HK-2 (cell line): Measurements from ENCODE around the gene CCNF.
A peak's percentile ranks its signal among the peaks of the same experiment; 100 is the strongest.
"Not testable (repeated sequence)": the region's sequence is repeated elsewhere in the genome, so short reads cannot be mapped to it uniquely, and the experiment has no call there.

Experiments
- DNase-seq: peaks from one replicate; pipeline ENCODE4 v3.0.0-alpha.2; 2018; ENCODE audit not compliant: unreplicated experiment

Gene CCNF

GRCh38 chr16:2429034-2429770 is at the start of gene CCNF:
TSS of gene CCNF (plus strand) at chr16:2429447. CDS start at chr16:2429482, 35 bp downstream.
- peak; percentile 95 for DNase-seq

- DNase-seq = no peak
Observed at GRCh38 chr16:2383501-2383900, 45.7 kb upstream of the CCNF start.

GRCh38 chr16:2384426-2384825 is 44.8 kb upstream of the CCNF start:
- no peak for DNase-seq

GRCh38 chr16:2385190-2385836 is 43.9 kb upstream of the CCNF start:
- peak; percentile 36 for DNase-seq

- not testable (repeated sequence) for DNase-seq
Observed at GRCh38 chr16:2385982-2386381, 43.3 kb upstream of the CCNF start.

GRCh38 chr16:2386990-2387389 is 42.3 kb upstream of the CCNF start:
- no peak for DNase-seq

- no peak for DNase-seq
Observed at GRCh38 chr16:2388139-2388874, 40.9 kb upstream of the CCNF start.

- no peak for DNase-seq
Observed at GRCh38 chr16:2388875-2389433, 40.3 kb upstream of the CCNF start.

- no peak for DNase-seq
Observed at GRCh38 chr16:2392025-2392424, 37.2 kb upstream of the CCNF start.

- DNase-seq = no peak
Observed at GRCh38 chr16:2398520-2398919, 30.7 kb upstream of the CCNF start.

- DNase-seq = no peak
Observed at GRCh38 chr16:2404099-2404498, 25.1 kb upstream of the CCNF start.

GRCh38 chr16:2415085-2415484 is 14.2 kb upstream of the CCNF start:
- DNase-seq = no peak

GRCh38 chr16:2420035-2420434 is 9.2 kb upstream of the CCNF start:
- no peak for DNase-seq

GRCh38 chr16:2422123-2422867 is 7.0 kb upstream of the CCNF start:
- no peak for DNase-seq

- DNase-seq = no peak
Observed at GRCh38 chr16:2424061-2425007, 4.9 kb upstream of the CCNF start.

GRCh38 chr16:2425008-2425518 is 4.2 kb upstream of the CCNF start:
- DNase-seq = no peak

GRCh38 chr16:2425825-2426430 is 3.3 kb upstream of the CCNF start:
- no peak for DNase-seq

- DNase-seq = no peak
Observed at GRCh38 chr16:2426941-2427361, 2.3 kb upstream of the CCNF start.

GRCh38 chr16:2427526-2427925 is 1.7 kb upstream of the CCNF start:
- DNase-seq = no peak
